HG03571 (cell line): ENCODE results near the gene ZFHX3.

Experiments used
- ATAC-seq: cut with Tn5 transposase; IDR thresholded peaks from one replicate; pipeline ENCODE4 v1.9.1; 2021; ENCODE audit not compliant: unreplicated experiment

ZFHX3 gene

DNA sequence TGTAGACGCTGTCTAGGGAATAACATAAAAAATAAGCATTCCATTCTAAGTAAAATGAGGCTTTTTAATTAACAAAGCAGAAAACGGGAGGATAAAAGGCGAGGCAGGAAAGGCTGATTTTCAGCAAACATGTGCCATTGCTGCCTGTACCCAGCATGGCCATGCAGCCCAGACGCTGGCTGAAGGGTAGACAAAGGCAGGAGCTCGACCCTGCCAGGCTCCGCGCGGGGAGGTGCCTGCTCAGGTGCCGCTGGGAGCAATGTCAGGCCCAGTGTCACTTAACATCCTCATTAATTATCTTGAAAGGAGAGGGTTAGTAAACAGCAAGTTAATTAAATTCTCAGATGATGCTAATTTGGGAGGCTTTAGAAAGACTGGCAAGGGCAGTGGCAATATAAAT lies 136.0 kb downstream of the ZFHX3 start:
- no peak for ATAC-seq

DNA sequence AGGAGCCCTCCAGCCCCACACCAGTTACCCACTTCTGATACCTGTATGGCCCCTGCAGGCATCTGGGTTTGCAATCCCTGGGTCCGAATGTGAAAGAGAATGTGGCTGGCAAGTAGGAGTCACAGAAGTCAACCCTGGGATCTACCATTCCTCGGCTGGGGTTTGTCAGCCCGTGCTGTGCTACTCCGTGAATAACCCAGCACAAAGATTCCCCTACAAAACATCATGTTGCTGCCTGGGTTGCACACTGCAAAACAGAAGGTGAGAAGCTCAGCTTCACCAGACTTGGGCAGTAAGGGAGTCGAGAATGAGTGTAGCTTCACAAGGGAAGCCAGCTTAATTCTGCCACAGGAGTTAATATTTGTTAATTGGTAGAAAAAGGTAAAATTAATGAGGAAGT lies 137.1 kb downstream of the ZFHX3 start:
- ATAC-seq: no peak

DNA sequence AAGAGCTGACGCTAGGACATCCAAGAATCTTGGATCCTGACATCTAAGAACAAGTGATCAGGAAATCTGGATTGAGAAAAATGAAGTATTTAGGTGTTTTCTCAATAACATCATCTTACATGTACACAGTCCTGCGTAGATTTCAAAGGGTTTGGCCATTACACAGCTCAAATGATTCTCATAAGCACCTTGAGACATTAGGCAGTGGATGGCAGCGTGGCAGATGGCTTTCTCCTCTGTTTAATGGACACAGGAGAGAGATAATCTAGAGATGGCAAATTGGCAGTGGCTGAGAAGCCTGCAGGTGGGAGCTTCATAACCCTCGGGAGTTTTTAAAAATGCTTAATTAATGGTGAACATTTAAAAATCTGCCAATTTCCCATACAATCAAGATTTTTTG lies 137.5 kb downstream of the ZFHX3 start:
- no peak for ATAC-seq

DNA sequence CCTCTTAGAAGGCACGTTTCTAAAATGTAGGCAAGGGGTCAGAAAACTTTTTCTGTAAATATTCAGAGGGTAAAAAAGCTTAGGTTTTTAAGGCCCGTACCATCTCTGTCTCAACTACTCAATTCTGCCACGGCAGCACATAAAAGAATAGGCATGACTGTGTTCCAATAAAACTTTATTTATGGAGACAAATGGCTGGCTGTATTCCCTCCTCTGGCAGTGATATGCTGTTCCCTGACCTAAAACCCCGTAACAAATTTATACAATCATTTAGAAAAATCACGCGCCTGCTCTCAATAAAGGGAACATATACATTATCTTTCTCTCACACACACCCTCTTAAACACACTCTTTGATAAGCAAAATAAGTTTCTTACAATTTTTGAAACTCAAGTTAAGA lies 138.7 kb downstream of the ZFHX3 start:
- ATAC-seq: no peak

DNA sequence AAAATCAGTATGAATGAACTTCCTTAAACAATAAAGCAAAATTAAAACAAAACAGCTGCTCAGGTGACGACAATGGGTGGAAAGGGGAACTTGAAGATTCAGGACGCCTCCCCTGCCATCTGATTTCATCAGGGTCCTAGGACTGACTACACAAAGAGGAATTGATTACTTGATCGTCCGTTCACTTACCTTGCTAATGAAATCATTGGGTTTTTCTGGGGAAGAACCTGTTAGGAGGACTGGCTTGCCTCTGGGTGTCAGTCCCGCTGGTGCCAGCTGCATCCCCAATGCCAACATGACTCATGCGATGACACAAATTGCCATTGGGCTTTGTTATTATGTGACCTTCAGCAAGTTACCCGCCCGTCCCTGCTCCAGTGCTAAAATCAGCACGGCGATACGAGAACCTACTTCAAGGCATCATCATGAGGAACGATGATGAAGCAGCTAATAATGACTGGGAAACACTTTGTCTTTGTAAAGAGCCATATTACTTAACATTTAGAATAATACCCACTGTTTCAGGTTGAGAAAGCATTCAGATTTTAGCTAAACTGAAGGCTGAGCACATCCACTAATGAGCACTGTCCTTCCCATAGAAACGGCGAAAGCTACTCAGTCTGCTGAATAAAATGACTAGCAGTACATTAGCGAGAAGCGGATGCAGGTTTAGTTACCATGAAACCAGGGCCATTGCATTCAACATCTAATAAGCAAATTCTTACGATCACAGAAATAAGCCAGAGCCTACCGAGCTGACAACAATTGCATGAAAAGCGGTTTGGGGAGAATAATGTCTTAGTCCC lies 139.4 kb downstream of the ZFHX3 start:
- no peak for ATAC-seq

DNA sequence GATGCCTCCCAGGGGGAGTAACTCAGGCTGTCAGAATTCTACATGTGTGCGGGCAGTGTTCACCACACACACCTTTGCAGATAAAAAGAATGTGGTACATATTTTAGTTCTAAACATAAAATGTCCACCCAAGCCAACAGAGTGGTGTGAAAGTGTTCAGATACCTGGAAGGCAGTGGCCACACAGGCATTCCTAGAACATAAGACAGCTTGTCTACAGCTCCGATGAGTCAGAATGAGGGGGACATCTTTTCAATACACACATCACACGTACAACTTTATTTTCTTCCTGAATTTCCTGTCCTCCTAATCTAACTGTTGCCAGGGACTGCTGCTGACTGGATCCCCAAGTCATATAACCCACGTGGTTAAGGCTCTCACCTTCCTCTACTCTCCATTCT lies 142.3 kb downstream of the ZFHX3 start:
- no peak for ATAC-seq

DNA sequence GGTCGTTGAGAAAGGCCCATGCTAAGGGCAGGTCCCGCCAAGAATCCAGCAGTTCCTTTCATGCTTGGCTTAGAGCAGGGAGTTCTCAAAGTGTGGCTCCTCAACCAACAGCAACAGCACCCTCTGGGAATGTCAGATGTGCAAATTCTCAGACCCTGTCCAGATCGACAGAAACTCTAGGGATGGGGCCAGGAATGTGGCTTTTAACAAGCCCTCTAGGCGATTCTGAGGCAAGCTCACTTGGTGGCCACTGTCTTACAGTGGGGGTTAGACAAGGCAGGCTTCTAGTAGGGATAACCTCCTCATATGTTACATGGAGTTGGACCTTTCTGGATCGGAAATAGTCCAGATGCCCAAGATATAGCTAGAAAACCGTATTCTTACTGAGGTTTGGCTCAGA lies 144.8 kb downstream of the ZFHX3 start:
- ATAC-seq: no peak

DNA sequence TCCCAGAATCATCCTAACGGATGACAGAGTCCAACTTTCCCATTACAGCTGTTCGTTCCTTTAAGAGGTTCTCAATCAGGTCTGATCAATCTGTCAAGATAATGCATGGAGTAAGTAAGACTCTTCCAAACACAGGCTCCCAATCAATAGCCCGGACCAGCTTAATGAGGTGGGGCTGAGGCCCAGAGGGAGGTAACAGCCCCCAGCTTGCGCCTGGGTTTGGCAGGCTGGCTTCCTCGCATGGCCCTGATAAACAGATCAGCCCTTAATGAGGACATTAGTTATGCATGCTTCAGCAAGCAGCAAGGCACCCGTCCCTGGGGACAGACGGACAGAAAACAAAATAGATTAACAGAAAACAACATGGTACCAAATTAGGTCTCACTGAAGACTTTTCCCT lies 145.7 kb downstream of the ZFHX3 start:
- ATAC-seq: no peak

DNA sequence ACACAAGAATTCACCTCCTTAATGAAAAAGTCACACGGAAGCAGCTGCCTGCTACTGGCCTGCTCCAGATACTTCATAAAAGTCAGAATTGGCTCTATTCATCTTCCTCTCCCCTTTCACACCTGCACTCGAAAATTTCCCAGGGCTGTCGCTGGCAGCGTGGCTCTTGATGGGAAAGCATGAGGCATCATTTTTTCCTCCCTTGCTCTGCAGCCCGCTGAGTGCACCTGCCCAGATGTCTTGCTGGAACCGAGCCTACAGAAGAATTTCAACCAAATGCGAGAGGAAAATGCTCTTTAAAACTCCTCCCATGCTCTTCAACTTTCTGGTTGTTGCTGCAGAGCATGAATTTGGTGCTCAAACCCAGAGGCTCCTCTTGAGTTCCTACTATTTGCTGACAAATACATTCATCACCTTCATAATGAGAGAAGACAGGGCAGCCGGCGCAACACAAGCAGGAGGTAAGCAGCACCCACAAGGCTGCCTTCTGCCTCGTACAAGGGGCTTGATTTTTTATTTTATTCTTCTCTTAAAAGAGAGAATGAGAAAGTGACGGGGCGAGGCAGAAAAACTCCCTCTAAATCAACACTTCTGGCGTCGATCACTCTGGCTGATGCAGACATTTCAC lies 146.8 kb downstream of the ZFHX3 start:
- no peak for ATAC-seq

DNA sequence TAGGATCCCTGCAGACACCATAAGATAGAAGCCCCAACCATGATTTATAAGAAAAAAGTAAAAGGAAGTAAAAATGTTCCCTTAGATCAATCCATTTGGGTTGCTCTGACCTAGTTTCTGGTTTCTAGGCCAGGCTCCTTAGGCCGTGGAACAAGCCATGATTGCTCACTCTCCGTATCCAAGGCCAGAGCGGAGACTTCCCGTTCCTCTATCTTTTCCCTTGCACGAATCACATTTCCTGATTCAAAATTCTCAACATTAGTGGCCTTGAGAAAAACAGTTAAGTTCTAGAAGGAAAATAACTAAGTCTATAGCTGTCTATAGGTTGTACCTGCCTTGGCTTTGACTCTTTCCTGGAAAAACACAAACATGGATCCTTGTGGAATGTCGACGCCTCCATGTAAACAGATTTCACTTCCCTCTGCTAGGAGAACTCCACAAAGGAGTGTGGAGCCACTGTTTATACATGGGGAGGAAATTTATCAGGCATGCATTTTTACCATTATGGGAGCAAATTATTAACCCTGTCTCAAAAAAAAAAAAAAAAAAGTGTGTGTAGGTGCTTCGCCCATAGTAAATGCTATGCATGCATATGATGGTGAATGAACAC lies 149.6 kb downstream of the ZFHX3 start:
- ATAC-seq: no peak

DNA sequence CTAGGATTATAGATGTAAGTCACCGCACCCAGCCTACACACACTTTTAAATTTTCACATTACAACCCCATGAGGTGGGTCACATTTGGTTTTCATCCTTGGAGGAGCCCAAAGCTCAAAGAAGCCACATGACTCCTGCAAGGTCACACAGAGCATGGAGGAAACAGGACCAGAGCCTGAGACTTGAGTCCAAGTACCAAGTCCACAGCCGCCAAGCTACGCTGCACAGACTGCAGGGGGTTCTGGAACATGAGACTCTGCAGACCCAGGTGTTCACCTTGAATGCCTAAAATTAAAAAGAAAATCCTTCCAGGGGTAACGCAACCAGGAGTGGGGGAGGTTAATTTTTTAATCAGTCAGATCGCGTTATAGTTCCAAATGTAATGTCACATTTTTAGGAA lies 150.2 kb downstream of the ZFHX3 start:
- no peak for ATAC-seq

DNA sequence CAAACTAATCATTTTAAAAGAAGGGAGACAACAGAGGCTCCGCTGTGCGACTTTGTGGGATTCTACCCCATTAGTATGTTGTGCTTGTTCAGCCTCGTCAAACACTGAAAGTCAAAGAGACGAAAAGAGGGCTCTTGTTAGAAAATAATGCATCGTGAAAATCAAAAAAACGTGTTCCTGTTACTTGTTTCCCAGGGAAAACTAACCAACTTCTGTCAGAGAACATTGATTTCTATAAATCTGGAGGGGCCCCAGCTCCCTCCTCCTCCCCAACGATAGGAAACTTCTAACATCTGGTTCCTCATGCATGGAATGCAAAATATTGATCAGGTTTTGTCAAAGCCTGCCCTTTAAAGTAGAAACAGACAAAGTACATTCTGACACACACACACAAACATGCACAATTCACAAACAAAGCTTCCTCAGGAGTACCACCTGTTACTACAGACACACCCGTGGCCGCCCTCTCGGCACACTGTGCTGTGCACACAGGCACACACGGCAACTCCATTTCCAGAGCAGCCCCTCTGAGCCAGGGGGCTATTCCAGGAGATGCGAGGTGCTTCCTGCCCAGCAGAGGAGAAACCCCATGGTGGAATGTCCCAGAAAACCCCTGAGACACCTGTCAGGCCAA lies 151.3 kb downstream of the ZFHX3 start:
- ATAC-seq: no peak

DNA sequence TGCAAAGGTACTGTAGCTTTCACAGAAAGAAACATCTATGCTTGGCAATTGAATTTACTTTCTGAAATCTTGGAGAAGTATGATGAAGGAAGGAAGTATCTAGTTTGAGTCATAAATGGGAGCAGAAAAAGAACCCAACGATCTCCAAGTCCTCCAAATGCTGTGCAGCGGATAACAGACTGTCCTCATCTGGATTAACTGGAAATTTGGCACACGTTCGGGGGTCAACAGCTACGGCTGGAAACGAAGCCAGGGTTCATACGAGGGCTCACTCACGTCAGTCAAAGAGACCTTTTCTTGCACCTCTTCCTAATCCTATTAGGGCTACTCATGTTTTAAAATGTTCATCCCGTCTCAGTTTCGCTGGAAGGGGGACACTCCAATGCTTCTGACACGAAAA lies 152.0 kb downstream of the ZFHX3 start:
- no peak for ATAC-seq

DNA sequence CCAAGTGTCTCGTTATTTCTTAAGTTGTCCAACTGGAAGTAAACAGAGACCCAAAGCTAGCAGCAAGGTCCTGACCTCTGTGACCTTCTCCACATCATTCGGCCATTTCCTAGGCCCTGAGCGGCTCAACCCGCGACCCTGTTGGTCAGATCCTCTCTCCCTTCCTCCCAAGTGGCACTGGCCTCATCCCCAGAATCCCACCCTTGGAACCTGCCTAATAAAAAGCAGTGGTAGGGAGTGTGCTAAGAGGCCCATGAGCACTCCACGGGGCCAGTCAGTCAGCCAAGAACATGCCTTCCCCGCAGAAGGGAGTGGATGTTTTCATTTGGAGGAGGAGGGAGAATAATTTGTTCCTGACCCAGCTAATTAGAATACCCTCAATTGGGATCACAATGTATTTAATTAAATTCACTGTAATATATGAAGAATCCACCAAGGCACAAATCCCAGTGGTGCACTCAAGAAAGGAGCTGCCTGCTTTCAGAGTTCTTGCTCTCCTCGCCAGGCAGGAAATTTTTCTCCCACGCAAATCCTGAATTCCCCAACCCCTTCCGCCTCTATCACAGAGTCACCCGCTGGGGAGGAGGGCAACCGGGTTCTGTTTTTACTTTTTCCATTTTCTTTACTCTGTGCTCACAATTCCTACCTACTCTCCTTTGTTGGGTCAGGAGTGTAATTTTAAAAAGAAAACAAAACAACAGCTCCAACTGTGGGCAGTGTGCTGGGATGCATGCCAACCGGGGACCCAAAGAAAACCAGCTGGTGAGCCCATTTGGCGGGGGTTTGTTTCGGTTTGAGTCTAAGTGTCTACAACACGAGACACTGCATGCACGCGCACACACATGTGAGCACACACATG lies 153.4 kb downstream of the ZFHX3 start:
- no peak for ATAC-seq

DNA sequence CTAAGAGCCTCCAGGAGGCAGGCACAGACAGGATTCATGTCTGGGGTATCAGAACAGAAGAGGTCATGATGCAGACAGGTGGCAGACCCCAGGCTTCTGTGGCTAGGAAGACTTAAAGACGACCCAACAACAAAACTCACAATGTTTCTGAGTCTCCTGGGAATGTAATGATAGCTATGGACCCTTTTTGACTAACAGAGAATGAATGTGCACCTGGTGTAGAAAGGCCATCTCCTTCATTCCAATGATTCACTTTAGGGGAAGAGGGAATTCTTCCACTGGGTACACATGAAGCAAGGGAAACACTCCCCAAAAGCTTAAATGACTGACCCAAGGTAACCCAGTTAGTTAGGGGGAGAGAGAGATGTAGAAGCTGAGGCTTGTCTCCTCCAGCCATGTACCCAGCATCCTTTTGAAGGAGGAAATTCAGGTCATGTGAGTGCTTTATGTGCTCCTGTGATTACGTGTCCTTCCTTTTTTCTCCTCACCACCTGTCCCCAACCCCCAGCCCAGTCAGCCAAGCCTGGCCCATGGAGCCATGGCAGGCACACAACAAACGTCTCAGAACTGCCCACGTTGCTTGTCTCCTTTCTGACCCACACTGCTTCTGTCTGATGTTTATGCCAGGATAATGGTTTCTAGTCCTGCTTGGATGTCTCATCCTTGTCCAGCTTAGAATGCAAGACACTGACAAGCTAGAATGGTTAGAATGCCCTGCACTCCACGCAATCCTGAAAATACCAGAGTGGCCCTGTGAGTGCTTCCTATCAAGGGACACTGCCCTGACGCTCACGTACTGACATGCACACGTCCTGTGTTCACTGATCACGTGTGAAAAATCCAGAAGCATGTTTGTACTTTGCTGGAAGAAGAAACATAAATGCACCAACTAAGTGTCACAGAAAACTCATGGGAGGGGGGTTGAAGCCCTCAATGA lies 156.4 kb downstream of the ZFHX3 start:
- no peak for ATAC-seq

DNA sequence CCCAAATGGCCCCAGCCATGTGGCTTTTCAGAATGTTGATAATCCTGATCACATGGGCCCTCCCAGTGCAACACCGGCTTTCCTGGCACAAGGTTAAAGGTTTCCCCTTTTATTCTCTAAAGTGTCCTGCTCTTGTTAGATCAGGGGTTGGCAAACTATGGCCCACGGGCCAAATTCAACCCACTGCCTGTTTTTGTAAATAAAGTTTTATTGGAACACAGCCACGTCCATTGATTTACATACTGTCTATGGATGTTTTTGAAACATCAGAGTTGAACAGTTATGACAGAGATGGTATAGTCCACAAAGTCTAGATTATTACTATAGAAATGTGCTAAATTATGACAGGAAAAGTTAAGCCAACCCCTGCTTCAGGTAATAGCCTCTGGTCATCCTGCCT lies 157.3 kb downstream of the ZFHX3 start:
- no peak for ATAC-seq

DNA sequence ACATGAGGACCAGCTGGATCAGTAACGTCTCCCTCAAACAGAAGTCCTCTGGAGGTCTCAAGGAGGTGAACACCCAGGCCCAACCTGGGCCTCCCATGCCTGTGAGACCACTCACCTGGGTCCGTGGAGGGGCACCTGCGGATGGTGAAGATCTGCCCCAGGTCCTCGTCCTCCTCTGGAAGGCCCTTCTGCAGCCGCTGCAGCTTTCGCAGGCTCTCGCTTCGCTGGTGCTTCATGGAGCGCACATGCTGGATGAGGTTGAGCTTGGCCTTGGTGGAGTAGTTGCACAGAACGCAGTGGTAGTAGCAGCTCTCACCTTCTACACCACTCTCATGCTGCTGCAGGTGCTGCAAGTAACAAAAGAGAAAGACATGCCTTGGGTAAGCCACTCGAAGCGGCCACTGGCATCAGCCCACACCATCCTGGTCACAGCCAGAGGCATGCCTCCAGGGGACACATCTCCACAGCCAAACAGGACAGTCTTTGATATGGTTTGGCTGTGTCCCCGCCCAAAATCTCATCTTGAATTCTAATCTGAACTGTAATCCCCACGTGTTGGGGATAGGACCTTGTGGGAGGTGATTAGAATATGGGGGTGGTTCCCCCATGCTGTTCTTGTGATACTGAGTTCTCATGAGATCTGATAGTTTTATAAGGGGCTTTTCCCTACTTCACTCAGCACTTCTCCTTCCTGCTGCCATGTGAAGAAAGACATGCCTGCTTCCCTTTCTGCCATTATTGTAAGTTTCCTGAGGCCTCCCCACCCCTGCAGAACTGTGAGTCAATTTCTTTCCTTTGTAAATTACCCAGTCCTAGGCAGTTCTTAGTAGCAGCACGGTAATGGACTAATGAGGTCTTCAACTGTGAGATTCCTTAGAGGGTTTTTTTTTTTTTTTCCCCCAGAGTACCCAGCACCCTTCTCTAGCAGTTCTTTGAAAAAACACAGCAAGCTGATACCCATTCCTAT lies 158.0 kb downstream of the ZFHX3 start:
- no peak for ATAC-seq

DNA sequence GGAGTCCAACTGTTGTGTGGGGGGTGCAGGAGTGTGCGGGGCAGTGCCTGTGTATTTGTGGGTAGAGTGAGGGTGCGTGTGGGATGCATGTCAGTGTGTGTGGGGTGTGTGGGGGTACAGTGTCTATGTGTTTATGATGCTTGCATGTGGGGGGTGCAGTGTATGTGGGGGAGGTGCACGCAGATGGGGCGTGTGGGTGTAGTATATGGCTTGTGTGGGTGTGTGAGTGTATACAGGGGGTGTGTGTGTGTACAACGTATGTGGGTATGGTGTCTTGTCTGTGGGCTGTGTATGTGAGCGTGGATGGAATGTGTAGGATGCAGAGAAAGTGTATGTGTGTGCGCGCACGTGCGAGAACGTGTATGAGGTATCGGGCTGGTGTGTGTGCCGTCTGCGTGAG lies 160.4 kb downstream of the ZFHX3 start:
- no peak for ATAC-seq
